Astrocyte of the hippocampus (primary cell): ENCODE measurements around the gene GNMT.
A peak's percentile ranks its signal among the peaks of the same experiment; 100 is the strongest.
"Not testable (repeated sequence)": the region's sequence is repeated elsewhere in the genome, so short reads cannot be mapped to it uniquely, and the experiment has no call there.

Source experiments
- DNase-seq: peaks from one replicate; pipeline ENCODE4 v3.0.0; 2011; ENCODE audit warnings: low read depth, low spot score

GNMT gene

GRCh38 chr6:42941356-42941755 is 19.2 kb upstream of the GNMT start:
- DNase-seq, result not testable (repeated sequence)

DNA sequence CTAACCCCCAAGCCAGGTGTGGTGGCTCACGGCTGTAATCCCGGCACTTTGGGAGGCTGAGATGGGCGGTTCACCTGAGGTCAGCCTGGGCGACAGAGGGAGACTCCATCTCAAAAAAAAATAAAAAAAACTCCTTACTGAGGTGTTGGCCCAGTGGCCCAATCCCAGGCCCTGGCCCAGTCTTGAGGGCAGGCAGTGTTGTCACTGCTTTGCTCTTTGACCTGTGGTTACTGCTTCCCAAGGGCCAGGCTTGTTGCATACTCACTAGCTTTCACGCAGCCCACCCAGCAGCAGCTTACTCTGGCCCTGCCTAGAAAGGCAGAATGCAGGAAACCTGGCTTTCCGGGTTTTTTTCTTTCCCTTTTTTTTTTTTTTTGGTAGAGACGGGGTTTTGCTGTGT is 18.1 kb upstream of the GNMT start:
- no peak for DNase-seq

DNA sequence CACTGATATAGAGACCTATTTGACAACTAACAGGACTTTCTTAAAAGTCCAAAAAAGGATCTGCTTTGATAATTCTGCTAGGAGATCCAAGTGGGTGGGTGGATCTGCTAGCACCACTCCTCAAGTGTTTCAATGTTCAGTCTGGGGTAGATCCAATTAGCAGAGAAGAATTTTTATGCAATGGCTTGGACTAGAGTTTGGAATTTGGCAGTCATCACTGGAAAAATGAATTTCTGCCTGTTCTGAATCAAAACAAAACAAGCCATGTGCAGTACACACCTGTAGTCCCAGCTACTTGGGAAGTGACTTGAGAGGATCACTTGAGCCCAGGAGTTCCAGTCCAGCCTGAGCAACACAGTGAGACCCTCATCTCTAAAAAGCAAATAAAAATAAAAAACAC is 12.6 kb upstream of the GNMT start:
- no peak for DNase-seq

DNA sequence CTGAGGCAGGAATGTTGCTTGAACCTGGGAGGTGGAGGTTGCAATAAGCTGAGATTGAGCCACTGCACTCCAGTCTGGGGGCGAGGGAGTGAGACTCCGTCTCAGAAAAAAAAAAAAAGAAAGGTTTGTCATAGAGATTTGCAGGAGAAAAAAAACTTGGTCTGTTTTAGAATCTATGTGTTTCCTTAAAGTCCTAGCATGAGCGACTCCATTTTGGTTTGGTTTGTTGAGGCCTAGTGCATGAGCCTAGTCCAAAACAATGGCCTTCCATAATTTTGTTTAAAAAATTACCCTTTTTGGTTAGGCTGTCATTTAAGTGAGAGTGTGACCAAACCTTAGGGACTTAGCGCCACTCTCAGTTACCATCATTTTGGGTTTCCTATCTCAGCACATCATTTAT is 8.2 kb upstream of the GNMT start:
- DNase-seq, result no peak

DNA sequence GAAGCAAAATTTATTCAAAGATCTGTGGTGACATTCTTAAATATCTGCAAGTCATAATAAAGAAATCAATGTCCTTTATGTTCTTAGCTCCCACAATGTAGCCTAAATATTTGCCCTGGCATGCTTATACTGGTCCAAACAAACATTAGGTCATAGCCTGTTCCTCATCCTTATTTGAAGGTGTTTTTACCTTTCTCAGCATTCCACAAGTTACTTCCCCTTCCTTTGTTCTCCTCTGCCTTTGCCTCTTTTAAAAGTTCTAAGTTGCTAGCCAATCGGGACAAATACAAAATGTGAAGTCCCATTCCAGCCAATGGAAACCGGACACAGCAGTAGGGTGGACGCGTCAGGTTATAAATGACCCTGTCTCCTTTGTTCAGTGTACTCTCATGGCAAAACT is 6.1 kb upstream of the GNMT start:
- DNase-seq, result not testable (repeated sequence)

DNA sequence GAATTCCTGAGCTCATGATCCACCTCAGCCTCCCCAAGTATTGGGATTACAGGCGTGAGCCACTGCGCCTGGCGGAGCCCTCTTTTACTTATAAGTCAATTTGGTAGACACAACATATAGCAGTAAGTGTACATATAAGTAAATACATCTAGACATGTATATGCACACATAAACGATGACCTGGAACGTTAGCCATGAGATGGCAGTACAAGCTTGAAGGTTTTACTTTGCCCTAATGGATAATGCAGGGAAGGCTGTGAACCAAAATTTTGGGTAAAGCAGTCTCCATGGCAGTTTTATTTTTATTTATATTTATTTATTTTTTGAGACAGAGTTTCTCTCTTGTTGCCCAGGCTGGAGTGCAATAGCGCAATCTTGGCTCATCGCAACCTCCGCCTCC is 2.4 kb upstream of the GNMT start:
- no peak for DNase-seq

DNA sequence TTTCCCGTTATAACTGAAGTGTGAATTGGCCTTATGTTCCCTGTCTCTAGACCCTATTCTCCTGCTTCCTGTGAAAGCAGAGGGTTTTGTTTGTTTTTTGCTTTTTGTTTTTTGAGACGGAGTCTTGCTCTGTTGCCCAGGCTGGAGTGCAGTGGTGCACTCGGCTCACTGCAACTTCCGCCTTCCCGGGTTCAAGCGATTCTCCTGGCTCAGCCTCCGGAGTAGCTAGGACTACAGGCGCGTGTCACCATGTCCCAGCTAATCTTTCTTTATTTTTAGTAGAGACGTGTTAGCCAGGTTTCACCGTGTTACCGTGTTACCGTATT is 674 bp upstream of the GNMT start:
- no peak for DNase-seq

DNA sequence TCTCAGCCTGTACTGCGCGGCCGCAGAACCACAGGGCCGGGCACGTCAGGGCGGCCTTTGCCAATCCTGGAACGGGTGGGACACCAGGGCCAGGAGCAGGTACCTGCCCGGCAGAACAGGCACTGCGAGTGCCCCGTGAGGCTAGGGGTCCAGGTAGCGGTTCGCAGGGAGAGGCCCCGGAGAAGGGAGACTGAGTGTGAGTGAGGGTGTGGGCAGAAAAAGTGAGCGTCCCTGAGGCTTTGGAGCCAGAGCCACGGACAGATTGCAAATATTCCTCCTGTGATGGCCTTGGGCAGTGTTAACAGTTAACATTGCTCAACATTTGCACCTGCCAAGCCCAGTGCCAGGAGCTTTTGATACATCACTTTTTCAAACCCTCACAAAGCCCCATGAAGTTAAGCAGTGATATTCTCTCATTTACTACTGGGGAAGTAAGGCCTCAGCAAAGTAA is 491 bp downstream of the GNMT start:
- no peak for DNase-seq

DNA sequence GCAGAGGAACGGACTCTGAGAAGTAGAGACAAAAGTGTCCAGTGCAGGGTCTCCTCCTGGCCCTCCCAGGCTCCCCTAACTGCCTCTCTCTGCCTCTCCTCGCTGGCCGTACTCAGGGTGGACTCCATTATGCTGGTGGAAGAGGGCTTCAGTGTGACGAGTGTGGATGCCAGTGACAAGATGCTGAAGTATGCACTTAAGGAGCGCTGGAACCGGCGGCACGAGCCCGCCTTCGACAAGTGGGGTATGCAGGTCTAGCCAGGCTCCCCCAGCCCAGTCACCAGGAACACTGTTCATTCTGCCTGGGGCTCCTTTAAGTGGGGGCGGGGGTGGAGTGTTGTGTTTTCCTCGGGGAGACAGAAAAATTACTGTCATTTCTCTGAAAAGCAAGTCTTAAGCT is 1.5 kb downstream of the GNMT start:
- DNase-seq, result no peak

DNA sequence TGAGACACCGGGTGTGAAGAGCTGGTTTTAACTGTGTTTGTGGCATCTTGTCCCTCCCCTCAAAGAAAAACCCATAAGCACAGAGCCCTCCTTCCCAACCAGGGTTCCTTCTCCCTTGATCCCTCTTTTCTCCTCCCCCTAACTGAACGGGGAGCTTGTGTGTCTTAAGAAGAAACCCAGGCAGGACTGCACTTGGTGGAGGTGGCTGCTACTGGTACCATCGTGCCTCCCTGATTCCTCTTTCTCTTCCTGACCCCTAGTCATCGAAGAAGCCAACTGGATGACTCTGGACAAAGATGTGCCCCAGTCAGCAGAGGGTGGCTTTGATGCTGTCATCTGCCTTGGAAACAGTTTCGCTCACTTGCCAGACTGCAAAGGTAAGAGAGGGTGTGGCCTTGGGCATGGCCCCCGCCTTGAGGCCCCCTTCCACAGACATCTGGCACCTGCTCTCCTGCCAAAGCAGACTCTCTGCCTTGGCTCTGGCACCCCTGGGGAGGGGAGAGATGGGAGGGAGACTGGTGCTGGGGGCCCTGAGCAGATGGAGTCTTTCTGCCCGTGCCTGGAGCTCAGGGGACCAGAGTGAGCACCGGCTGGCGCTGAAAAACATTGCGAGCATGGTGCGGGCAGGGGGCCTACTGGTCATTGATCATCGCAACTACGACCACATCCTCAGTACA is 2.1 kb downstream of the GNMT start:
- DNase-seq, result no peak

DNA sequence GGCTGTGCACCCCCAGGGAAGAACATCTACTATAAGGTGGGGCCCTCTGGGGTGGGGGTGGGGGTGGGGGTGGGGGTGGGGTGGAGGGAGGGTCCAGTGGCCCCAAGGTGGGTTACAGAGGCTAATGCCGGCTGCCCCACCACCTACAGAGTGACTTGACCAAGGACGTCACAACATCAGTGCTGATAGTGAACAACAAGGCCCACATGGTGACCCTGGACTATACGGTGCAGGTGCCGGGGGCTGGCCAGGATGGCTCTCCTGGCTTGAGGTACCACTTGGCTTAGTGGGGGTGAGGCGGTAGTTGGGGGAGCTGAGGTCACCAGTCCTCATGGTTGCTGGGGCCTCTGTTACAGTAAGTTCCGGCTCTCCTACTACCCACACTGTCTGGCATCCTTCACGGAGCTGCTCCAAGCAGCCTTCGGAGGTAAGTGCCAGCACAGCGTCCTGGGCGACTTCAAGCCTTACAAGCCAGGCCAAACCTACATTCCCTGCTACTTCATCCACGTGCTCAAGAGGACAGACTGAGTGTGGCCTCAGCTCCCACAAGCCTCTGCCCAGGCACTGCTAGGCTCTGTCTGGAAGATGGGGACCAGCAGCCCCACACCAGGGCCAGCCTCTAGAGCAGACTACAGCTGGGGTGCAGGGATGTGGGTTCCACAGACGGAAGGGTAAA is 2.8 kb downstream of the GNMT start:
- DNase-seq, result no peak

DNA sequence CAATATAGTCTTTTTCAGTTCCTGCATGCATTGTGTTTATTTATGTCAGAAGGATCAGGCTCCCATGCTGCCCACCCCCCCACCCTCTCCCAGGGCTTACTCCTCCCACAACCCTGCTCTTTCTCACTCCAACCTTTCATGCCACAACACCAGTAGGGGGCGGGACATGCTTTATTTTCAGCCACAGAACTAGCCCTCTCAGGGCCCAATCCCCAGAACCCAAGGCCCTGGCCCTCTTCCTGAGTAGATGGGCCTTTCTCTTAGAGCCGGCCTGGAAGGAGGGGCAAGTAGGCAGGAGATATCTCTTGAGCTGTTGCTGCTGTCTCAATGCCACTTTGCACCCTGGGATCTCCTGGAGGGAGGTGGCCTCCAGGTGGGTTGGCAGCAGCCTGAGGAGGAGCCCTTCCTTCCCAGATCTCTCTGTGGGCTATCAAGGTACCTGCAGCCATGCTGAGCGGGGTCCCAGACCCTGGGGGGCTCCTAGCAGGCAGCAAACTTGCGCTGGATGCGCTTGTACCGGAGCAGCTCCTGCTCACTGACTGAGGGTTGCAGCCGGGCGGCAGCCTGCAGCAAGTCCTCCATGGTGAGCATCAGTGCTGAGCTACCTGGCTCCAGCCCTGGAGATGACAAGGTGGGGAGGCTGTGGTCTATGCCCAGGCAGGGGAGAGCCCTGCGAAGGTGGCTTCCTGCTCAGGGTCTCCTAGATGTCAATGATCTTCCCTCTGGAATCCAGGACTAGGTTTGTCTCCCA is 3.5 kb downstream of the GNMT start:
- DNase-seq, result peak; percentile 57

DNA sequence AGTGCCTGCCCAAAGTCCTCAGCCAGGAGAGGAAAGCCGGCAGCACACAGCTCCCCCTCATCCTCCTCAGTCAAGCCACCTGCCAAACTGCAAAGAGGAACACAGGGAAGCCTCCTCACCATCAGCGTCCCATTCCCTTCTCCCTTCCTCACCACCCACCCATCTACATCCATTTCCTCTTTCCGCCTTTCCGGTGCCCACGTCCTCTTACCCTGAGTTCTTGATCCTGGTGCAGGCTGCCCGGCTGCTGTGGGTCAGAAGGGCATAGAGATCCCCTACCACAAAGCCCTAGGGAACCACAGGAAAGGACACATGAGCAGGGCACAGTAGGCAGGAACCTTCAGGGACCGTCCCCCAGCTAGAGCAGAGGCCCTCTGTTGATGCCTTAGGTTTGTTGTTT is 6.0 kb downstream of the GNMT start:
- DNase-seq, result no peak

GRCh38 chr6:42967228-42967627 is 6.7 kb downstream of the GNMT start:
- no peak for DNase-seq

DNA sequence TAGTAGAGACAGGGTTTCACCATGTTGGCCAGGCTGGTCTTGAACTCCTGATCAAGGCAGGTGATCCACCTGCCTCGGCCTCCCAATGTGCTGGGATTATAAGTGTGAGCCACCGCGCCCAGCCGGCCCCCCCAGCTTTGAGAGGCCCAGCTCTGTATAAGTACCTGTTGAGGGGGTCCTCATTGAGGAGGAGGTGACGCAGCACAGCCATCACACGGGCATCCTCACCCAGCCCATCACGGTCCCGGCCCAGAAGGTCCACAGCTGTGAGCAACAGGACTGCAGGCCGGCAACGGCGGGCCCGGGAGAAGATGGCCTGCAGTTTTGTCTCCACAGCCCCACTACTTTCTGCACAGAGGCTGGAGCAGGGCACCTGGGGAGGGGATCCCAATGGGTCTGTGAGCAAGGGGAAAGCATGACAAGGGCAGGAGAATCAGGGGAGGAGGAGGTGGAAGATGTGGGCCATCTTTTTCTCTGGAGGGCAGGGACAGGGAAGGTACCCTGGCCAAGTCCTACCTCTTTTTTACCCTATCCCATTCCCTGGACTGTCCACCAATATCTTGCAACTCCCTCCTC is 7.7 kb downstream of the GNMT start:
- no peak for DNase-seq

DNA sequence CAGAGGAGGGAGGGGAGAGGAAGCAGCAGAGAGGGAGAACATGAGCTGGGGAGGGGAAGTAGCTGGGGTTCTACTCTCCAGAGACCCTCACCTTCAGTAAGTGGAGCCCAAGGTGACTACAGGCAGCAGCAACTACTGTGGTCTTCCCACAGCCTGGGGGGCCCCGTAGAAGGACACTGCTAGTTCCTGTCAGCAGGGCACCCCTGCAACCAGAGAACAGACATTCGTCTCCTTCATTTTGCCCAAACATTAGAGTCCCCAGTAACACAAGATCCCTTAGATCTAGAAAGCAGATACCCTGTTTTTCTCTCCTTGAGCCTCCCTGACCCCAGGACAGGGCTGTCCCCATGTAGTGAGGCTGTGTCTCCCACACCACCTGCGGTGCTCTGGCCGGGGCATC is 8.2 kb downstream of the GNMT start:
- no peak for DNase-seq

- DNase-seq, result no peak
These were observed 8.9 kb downstream of the GNMT start for GRCh38 chr6:42969431-42969830.

GRCh38 chr6:42969934-42970333 is 9.4 kb downstream of the GNMT start:
- no peak for DNase-seq

- DNase-seq, result peak; percentile 42
These were observed 10.5 kb downstream of the GNMT start for GRCh38 chr6:42970871-42971612.

- no peak for DNase-seq
These were observed 11.3 kb downstream of the GNMT start for GRCh38 chr6:42971746-42972327.

DNA sequence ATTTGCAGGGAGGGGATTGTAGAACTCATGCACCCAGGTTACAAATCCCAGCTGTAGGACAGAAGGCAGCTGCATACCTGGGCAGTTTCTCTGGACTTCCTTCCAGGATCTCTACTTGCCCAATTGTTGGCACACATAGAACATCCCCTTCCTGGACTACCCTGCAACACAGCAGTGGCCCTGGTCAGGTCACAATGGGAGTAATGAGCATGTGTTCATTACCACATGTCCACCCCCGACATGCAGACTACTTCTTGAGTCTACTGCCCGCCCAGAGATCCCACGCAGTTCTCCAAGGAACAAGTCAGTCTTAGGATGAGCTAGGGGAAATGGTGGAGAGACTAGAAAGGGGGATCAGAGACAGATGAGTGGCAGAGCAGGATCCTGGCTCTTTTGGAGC is 13.4 kb downstream of the GNMT start:
- DNase-seq, result no peak
